Posterior vena cava (tissue), 2 donors: ENCODE data around the gene SMAD3. TPM values are rescaled to one million over a fixed set of nuclear protein-coding genes. Genes with fewer than 3 reads are reported as not detected.

Experiments
- DNase-seq: peaks from one replicate; pipeline ENCODE4 v3.0.0-alpha.2; 2020; ENCODE audit warnings: low spot score
- intact Hi-C, 2 donors: fragments of 100-400 bp; cut with DNase I; formaldehyde crosslinking; loops; one replicate each; pipeline versions ENCODE4 v1.14.1 to v1.14.2; 2022 to 2023
- total RNA-seq, 2 donors: library from RNA; stranded (reverse); fragmentation: NEBNext Ultra II Directional; extraction: Animal tissue kit (Norgen Biotek cat#: 25700); gene quantifications; one replicate each; pipeline ENCODE4 v1.2.1, GENCODE V29; 2021
- donor health status: DM: yes; HTN: yes; CAD: no.
- donor health status: DM: yes; HTN: yes; CAD: no.

The SMAD3 gene
- total RNA-seq, 2 donors from 2014 or later = 56.3 to 62.7 TPM

DNA sequence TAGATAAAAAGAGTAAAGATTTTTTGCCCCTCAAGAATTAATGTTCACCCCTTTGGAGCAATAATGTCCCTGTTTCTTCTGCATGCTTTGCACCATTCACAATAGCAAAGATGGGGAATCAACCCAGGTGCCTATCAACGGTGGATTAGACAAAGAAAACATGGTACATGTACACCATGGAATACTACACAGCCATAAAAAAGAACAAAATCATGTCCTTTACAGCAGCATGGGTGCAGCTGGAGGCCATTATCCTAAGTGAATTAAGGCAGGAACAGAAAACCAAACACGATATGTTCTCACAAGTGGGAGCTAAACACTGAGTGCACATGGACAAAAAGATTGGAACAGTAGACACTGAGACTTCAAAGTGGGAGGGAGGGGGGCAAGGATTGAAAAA lies 153.9 kb downstream of the SMAD3 start:
- DNase-seq = no peak
- intact Hi-C loops = no loop called here

DNA sequence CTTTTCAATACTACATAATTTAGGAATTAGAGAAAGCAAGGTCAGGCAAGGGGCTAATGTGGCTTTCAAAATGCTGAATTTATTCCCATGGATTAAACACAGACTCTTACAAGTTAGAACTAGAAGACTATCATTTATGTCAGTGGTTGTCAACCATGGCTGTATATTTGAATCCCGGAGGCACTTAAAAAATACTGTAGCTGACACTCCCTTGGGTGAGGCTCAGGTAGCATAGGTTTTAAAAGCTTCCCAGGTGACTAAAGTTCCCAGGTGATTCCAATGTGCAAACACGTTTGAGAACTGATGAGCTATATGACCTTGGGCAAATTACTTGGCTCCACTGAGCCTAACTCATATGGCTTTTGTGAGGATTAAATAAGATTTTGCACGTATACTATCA lies 159.5 kb downstream of the SMAD3 start:
- intact Hi-C loops = no loop called here
- no peak for DNase-seq

DNA sequence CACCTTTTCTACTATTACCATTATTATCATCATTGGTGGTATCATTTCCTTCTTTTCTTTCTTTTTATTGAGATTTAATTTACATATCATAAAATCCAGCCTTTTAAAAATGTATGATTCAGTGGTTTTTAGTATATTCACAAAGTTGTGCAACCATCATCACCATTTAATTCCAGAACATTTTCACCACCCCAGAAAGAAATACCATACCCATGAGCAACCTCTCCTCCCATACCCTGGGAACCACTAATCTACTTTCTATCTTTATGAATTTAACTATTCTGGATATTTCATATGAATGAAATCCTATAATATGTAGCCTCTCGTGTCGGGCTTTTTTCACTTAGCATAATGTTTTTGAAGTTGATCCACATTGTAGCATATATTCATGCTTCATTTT lies 159.9 kb downstream of the SMAD3 start:
- DNase-seq = no peak
- intact Hi-C loops = no loop called here

DNA sequence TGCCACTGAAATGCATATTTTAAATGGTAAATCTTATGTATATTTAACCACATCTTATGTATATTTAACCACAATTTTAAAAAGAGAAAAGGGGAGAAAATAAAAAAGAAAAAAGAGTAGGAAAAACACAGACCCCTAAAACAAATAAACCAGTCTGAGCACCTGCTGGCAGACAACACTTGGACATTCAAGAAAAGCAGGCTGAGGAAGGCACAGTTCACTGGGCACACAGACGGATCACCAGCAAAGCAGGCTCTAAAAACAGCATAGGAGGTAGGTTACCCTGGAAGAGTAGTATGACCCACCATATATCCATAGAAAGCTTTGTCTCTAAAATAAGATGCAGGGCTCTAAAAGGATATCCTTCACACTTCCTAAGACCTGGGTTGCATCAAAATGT lies 162.0 kb downstream of the SMAD3 start:
- intact Hi-C loops = no loop called here
- DNase-seq = no peak

DNA sequence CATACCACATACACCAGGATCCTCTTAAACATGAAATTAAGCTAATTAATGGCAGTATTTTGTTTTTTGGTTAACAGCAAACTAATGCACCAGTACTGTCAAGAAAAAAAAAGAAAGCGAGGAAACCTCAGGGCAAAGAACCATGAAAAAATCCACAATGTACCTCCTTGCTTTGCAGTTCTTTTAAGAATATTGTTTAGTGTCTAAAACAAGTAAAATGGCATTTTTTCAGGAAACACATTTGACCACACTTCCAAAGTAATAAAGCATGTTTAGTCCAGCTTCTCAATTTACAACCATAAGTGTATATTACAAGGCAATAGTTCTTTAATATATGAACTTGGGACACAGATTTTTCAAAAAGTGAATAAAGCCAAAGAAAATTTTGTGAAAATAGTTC lies 162.4 kb downstream of the SMAD3 start:
- DNase-seq = no peak
- intact Hi-C loops = no loop called here

DNA sequence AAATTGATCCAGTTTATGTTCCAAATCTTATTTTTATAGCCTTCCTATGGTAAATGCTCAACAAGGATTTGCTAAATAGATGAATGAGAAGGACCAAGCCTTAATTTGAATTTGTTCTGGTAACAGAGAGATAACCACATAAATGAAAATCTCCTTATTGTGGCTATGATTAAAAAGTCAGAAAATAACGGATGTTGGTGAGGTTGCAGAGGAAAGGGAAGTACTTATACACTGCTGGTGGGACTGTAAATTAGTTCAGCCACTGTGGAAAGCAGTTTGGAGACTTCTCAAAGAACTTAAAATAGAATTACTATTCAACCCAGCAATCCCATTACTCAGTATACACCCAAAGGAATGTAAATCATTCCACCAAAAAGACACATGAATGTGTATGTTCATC lies 162.9 kb downstream of the SMAD3 start:
- intact Hi-C loops = no loop called here
- no peak for DNase-seq

DNA sequence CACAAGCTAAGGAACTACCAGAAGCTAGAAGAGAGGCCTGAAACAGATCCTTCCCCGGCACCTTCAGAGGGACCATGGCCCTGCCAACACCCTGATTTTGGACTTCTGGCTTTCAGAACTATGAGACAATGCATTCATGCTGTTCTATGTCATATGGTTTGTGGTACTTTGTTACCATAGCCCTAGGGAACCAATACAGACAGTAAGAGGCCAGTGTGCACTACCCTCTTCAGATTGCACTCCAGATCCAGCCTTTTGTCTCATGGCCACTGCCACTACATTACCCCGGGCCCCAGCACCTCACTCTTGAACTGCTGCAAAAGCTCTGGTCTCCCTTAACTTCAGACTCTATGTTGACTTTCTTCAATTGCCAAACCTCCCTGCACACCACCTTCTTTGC lies 165.1 kb downstream of the SMAD3 start:
- no peak for DNase-seq
- intact Hi-C loops = no loop called here

DNA sequence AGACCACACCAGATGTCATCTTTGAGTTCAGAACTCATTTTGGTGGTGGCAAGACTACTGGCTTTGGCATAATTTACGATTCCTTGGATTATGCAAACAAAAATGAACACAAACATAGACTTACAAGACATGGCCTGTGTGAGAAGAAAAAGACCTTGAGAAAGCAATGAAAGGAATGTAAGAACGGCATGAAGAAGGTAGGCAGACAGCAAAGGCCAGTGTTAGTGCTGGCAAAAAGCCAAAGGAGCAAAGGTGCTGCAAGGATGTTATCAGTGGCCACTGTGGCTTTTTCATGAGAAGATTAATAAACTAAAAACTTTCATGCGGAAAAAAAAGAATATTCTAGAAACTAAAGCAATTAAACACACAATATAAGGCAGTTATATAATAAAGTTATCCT lies 167.2 kb downstream of the SMAD3 start:
- intact Hi-C loops = no loop called here
- DNase-seq = no peak

DNA sequence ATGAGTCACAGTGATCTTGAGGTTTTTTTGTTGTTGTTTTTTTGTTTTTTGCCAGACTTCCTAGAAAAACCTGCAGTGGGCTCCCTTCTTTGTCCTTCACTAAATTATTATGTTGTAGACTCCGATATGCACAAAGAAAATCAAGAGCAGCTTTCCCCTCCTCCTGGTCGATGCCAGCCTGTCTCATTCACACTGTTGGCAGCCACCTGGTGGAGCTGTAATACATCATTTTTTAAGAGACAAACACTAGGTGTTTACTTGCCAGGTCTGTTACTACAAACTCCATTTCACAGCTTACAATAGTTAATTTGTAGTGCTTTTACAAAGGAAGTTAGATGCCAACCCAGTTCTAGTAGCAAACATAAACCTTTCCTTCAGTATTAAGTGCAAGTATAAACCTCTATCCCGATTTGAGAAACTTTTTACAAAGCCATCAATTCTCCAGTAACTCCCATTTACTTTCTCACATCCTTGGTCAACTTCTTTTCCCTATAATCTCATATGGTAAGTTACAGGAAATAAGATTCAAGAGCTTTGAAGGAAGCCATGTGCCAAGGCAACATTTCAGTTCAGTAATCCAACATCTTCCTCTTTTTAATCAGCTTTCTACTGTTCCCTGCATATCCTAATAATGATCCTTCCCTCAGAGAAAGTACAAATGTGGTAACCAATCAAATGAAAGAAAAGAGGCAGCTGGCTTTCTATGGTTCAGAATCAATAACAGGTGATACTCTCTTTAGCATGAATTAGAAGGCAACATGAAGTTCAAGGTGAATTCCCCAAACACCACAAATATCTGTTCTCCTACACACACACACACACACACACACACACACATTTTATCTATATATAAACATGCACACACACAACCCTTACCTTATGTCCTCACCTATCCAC lies 175.1 kb downstream of the SMAD3 start:
- no peak for DNase-seq
- intact Hi-C loops = no loop called here

DNA sequence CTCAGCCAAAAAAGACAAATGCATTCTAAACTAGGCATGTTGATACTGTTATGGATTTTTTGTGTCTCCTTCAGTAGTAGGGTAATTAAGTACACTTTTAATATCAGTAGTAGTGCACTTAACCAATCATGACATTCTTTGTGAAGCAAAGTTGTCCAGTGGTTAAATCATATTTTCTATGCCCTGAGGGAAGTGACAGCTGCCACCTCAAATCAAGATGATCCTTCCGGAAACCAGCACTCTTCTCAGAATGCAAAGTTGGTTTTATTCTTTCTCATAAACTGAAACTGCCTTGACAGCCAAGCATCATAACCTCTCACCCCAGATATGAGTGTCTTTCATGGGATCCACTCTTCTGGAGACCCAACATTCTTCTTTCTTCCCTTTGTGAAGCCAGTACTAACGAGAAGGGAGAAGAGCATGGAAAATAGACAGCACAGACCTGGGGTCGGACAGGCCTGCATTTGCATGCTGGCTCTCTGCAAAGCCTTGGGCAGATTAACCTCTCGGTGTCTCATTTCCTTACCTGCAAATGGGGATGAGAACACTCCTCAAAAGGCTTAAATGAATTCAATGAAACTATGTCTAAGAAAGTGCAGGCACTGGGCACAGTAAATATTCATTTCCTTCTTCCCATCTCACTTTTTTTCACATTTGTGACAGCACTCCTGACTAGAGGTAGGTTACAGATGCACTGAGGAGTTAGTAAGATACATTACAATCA lies 175.9 kb downstream of the SMAD3 start:
- intact Hi-C loops = no loop called here
- DNase-seq = no peak

DNA sequence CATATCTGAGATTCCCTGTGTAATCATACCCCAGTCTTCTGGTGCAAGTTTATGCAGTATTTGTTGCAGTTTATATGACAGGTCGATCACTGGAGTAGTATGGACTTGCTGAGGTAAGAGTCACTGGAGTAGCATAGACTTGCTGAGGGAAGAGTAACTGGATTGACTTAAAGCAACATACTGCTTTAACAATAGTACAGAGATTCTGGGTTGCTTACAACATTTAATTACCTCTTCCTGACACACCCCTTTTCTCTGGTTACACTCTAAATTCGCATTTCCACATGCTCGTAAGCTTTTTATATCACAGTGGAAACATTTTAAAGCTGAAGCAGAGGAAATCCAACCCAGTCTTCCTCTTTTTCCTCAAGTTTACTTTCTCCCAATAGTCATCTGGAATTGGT lies 177.3 kb downstream of the SMAD3 start:
- no peak for DNase-seq
- intact Hi-C loops = no loop called here

Other genes starting within 250 kb of the SMAD3 start
- gene AAGAB, start 189.1 kb downstream of the SMAD3 start, total RNA-seq = 10 to 100 TPM; 27.9 to 29.2 TPM
- 1 to 10 TPM; 1.2 to 2.3 TPM for gene IQCH, start 189.2 kb downstream of the SMAD3 start, total RNA-seq